ENCODE results near the gene ABTB2. TPM values are rescaled to one million over a fixed set of nuclear protein-coding genes. Genes with fewer than 3 reads are reported as not detected.

ABTB2 gene
- polyA plus RNA-seq, 3 donors from 2014 or later: 0.56 TPM; not detected in 2

DNA sequence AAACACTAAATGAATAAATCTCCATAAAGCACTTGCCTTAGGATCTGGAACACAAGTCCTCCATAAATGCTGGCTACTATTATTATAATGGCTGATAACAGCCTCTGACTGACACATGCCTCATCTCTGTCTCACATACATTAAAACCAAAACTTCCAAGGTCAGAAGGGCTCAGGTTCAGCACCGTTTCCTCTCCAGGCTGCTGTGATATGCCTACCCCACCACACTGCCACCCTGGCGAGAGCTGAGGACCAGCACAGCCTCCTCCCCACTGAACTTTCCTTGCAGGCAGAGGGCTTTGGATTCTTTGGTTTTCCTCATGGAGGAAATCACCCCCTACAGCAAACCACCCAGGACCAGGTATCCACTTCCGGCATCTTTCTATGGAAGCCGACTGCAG, 112.8 kb downstream of the ABTB2 start:
- Mint-ChIP-seq H3K9me3 (no peaks in the 10 kb centered on the region), H3K27ac (peak overlapping the region in 1 of 6 donors; percentile 65), H3K27me3 (ENCODE audit: low read depth in 3 of 3) (peaks cover 3 to 5% (median 5%) of the 10 kb centered on the region in 3 donors), H3K4me3 (no peak overlapping the region), H3K36me3 (no peaks in the 10 kb centered on the region), H3K4me1 (peaks cover 27 to 48% of the 10 kb centered on the region in 2 donors)
- DNase-seq: no peak

DNA sequence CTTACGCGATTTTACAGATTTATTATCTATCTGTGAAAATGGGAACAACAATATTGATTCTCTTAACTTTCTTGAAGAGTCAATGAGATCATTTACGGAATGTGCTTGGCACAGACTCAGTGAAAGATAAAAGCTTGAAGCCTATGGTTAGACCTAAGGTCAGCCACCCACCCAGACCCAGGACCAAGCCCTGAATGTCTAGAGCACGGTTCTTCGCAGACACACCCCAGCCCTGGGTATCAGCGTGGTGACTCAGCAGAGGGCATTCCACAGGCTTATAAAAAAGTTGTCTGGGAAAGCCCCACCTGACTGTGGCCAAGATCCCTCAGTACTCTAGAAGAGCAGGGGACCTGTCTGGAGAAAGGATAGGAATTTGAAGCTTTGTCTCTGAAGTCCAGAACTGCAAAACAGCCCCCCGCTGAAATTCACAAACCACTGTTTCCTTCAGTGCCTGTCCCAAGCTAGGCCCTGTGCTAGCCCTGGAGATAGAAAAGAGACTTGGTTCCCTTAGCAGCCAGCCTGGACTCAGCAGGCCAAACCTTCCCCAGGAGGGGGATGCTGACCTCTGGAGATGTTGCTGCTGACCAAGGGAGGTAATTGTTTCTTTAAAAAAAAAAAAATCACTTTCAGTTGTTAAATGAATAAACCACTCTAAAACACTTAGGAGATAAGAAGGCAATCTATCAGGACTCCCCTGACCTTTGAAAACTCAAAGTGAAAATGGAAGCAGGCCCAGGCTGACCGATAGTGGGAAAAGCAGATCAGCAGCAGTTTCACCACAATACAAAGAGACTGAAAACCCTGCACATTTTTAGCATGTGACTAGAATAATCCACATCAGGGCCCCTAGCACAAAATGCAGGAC, 114.0 kb downstream of the ABTB2 start:
- peak overlapping the region in 1 of 5 donors; percentile 12 for H3K4me3 Mint-ChIP-seq
- H3K36me3 Mint-ChIP-seq: no peaks in the 10 kb centered on the region
- peaks cover 15 to 36% of the 10 kb centered on the region in 2 donors for H3K4me1 Mint-ChIP-seq
- H3K27me3 Mint-ChIP-seq (ENCODE audit: low read depth in 3 of 3): peaks cover 5 to 6% (median 5%) of the 10 kb centered on the region in 3 donors
- no peak overlapping the region for H3K27ac Mint-ChIP-seq
- no peaks in the 10 kb centered on the region for H3K9me3 Mint-ChIP-seq
- peak in 2 of 3 donors; percentile 13 to 27 for DNase-seq

DNA sequence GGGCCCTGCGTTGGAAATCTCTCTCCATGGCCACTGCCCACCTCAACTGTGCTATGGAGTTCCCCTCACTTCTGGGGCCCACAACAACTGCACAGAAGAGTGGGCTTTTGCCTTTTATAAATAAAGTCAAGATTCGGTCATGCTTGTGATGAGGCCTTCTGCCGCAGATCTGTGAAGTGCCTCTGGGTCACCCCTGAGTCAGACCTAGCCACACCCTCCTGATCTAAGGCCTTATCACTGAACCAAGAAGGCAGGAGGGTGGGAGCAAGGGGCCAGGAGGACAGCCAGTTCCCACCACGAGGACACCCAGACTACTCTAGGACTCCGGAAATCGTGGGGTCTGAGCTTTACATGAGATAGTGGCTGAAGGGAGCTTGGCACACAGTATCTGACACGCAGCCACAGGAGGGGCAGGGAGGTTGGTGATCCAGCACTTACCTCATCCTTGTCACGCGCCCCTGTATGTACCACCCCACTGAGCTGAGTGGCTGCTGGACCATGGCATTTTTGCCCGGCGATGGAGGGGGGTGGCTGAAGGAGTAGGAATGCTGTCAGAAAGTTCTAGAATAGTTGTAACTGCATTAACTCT, 115.7 kb downstream of the ABTB2 start:
- Mint-ChIP-seq H3K9me3 (no peaks in the 10 kb centered on the region), H3K27me3 (ENCODE audit: low read depth in 3 of 3) (peaks cover 0 to 6% (median 2%) of the 10 kb centered on the region in 3 donors), H3K4me1 (peaks cover 2 to 20% of the 10 kb centered on the region in 2 donors), H3K27ac (no peak overlapping the region), H3K4me3 (no peak overlapping the region), H3K36me3 (no peaks in the 10 kb centered on the region)
- DNase-seq: no peak

DNA sequence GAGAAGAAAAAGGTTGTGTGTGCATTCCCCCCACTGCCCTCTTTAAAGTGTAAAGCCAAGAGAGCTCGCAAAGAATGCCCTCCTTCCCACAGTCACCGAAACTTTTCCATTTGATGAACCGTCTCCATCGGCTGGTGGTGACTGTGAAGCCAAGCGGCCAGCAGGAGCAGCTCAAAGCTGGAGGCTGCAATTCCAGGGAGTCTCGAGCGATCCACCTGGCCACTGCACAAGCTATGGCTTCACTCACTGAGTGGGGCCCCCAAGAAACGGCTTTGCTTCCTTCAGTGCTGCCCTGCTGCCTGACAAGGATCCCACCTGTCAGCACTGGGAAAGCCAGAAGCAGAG, 117.7 kb downstream of the ABTB2 start:
- no peaks in the 10 kb centered on the region for H3K9me3 Mint-ChIP-seq
- DNase-seq: no peak
- H3K27me3 Mint-ChIP-seq (ENCODE audit: low read depth in 3 of 3): peaks cover 2 to 7% (median 5%) of the 10 kb centered on the region in 3 donors
- H3K27ac Mint-ChIP-seq: no peak overlapping the region
- H3K4me3 Mint-ChIP-seq: no peak overlapping the region
- peaks cover 0 to 4% (median 0%) of the 10 kb centered on the region in 3 donors for H3K36me3 Mint-ChIP-seq
- peaks cover 1 to 14% of the 10 kb centered on the region in 2 donors for H3K4me1 Mint-ChIP-seq

DNA sequence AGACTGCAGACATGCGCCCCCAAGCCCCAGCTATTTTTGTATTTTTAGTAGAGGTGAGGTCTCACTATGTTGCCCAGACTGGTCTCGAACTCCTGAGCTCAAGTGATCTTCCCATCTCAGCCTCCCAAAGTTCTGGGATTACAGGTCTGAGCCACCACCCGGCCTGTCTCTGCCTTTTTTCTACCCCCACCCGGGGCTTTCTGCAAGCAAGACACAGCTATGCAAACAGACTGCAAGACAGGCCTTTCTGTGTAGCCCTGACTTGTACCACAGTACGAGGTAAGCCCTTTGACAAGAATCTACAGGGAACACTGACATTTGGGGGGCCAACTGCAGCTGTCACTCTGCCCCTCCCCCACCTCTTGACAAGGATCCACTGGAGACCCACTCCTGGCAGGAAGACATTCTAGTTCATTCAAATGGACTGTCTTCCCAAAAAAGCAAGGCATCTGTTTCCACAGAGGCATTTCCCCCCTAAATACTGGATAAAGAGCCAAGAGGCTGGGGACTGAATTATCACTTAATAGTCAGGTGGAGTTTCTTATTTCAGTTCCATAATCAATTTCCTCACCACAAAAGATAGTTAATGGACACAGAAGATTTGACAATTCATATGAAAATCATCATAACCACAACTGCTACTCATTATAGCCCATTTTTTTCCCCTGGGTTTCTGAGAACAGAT, 118.2 kb downstream of the ABTB2 start:
- Mint-ChIP-seq H3K4me3 (no peak overlapping the region), H3K27me3 (ENCODE audit: low read depth in 3 of 3) (peaks cover 2 to 5% (median 5%) of the 10 kb centered on the region in 3 donors), H3K36me3 (peaks cover 0 to 4% (median 0%) of the 10 kb centered on the region in 3 donors), H3K9me3 (no peaks in the 10 kb centered on the region), H3K27ac (no peak overlapping the region), H3K4me1 (peaks cover 0 to 9% of the 10 kb centered on the region in 2 donors)
- DNase-seq: no peak

DNA sequence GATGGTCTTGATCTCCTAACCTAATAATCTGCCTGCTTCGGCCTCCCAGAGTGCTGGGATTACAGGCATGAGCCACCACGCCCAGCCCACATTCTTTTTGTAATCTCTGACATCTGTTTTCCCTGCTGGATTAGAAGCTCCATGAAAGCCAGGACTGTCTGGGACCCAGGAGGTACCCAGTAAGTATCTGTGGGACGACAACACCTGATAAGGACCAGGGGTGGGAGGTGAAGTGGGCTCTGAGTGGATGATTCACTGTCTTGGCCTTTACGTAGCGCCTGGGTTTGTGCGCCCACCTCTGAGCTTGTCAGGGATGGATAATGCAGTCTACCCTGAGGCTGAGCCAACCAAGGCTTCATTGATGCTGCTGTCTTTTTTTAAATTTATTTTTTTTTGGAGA, 118.8 kb downstream of the ABTB2 start:
- peaks cover 0 to 4% (median 0%) of the 10 kb centered on the region in 3 donors for H3K36me3 Mint-ChIP-seq
- H3K27ac Mint-ChIP-seq: no peak overlapping the region
- DNase-seq: no peak
- H3K27me3 Mint-ChIP-seq (ENCODE audit: low read depth in 3 of 3): peaks cover 2 to 5% (median 5%) of the 10 kb centered on the region in 3 donors
- no peak overlapping the region for H3K4me3 Mint-ChIP-seq
- H3K9me3 Mint-ChIP-seq: no peaks in the 10 kb centered on the region
- H3K4me1 Mint-ChIP-seq: peaks cover 1 to 3% of the 10 kb centered on the region in 2 donors

DNA sequence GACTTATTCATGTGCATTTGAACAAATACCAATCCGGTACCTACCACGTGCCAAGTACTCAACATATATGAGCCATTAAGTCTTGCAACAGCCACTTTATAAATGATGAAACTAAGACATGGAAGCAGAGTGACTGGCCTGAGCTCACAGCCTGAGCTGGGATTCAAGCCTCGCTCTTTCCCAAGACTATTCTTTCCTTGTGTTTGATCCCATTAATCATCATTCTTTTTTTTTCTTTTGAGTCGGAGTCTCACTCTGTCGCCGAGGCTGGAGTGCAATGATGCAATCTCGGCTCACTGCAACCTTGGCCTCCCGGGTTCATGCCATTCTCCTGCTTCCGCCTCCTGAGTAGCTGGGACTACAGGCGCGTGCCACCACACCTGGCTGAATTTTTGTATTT, 119.3 kb downstream of the ABTB2 start:
- no peak overlapping the region for H3K4me3 Mint-ChIP-seq
- peaks cover 0 to 4% of the 10 kb centered on the region in 2 donors for H3K4me1 Mint-ChIP-seq
- peaks cover 2 to 5% (median 5%) of the 10 kb centered on the region in 3 donors for H3K27me3 Mint-ChIP-seq (ENCODE audit: low read depth in 3 of 3)
- no peak overlapping the region for H3K27ac Mint-ChIP-seq
- peaks cover 0 to 4% (median 0%) of the 10 kb centered on the region in 3 donors for H3K36me3 Mint-ChIP-seq
- no peaks in the 10 kb centered on the region for H3K9me3 Mint-ChIP-seq
- no peak for DNase-seq

DNA sequence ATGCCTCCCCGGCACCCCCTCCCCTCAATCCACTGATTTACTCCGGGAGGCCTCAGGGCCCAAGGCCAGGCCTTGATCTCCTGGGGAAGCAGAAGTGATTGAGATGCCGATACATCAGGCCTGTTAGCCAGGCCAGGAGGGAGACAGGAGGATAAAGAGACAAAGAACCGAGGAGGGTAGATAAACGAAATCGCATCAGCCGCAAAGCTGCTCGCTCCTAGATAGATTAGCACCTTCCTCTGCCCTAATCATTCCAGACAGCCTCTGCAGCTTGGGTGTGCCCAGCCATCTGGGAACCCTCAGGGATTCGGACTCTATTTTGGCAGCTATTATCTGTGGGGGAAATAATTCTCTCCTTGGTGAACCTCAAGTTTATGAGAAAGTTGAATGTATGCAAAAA, 121.2 kb downstream of the ABTB2 start:
- no peaks in the 10 kb centered on the region for H3K9me3 Mint-ChIP-seq
- no peak overlapping the region for H3K27ac Mint-ChIP-seq
- no peak for DNase-seq
- no peak overlapping the region for H3K4me3 Mint-ChIP-seq
- peaks cover 0 to 4% (median 0%) of the 10 kb centered on the region in 3 donors for H3K36me3 Mint-ChIP-seq
- peaks cover 0 to 4% of the 10 kb centered on the region in 2 donors for H3K4me1 Mint-ChIP-seq
- H3K27me3 Mint-ChIP-seq (ENCODE audit: low read depth in 3 of 3): peaks cover 2 to 5% (median 5%) of the 10 kb centered on the region in 3 donors

DNA sequence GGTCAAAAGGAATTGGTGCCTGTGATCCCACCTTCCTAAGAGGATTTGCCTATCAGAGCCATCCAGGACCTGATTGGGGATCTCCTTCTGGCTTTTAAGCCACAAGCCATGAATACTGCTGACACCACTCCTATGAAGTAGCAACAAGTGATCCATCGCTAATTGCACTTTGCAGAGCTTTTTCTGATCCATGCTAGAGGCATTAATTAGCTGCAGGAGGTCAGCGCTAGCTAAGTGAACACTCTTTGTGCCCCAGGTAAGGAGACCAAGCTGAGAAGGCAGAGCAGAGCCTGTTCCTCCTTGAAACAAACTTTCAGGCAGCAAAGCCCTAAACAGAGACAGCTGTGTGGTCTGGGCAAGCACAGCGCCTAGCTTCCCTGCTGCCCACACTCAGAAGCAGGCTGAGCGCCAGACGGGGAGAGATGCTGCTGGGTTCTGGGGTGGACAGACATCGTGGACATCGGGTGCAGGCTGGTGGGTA, 122.2 kb downstream of the ABTB2 start:
- H3K9me3 Mint-ChIP-seq: no peaks in the 10 kb centered on the region
- H3K27me3 Mint-ChIP-seq (ENCODE audit: low read depth in 3 of 3): peaks cover 3 to 5% (median 4%) of the 10 kb centered on the region in 3 donors
- no peak overlapping the region for H3K4me3 Mint-ChIP-seq
- peak overlapping the region in 1 of 6 donors; percentile 16 for H3K27ac Mint-ChIP-seq
- DNase-seq: no peak
- H3K4me1 Mint-ChIP-seq: peaks cover 0 to 4% of the 10 kb centered on the region in 2 donors
- H3K36me3 Mint-ChIP-seq: peaks cover 0 to 4% (median 0%) of the 10 kb centered on the region in 3 donors

DNA sequence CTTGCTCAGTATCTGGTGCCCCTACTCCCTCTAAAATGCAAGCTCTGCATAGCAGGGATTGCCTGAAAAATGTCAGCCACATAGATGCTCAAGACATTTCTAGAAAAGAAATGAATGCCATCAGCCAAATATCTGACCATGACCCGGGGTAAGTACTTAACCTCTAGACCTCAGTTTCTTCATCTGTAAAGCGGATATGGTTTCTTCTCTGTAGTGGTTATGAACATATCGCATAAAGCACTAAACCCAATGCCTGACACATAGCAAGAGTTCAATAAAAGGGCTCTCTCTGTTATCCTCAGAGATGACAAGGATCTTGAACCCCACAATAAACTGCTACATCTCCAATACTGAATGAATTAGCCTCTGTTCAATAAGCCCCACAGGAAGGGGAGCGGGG, 122.6 kb downstream of the ABTB2 start:
- Mint-ChIP-seq H3K9me3 (no peaks in the 10 kb centered on the region), H3K27me3 (ENCODE audit: low read depth in 3 of 3) (peaks cover 3 to 5% (median 4%) of the 10 kb centered on the region in 3 donors), H3K36me3 (peaks cover 0 to 4% (median 0%) of the 10 kb centered on the region in 3 donors), H3K27ac (no peak overlapping the region), H3K4me1 (peaks cover 0 to 4% of the 10 kb centered on the region in 2 donors), H3K4me3 (no peak overlapping the region)
- DNase-seq: no peak

DNA sequence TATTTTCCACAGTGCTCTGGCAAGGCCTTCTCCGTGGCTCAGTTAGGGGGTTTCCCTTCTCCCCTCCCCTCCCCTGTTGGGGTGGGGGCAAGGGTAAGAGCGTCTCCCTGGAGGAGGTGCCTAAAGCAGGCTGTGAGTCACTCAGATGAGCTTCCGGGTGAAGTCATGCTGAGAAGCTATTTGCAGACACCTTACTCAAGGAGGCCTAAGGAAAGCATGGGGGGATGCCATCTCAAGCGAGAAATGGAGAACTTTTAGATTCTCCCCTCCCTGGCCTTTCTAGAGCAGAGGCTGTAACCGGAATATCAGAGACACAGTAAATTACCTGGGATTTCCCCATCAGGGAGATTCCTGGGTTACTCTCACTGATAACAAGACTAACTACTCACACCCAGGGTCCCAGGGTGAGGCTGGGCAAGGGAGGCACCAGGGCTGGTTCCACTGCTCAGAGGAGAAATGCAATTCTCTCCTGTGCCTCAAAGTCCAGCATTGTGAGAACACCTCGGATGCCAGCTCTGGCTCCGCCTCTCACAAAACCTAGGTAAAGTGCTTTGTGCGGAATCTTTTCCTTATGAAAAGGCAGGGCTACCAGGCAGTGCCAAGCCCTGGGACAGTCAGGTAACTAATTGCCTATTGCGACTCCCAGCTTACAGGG, 123.6 kb downstream of the ABTB2 start:
- H3K27ac Mint-ChIP-seq: peak overlapping the region in 1 of 6 donors; percentile 26
- no peaks in the 10 kb centered on the region for H3K9me3 Mint-ChIP-seq
- peak in 2 of 3 donors; percentile 11 to 36 for DNase-seq
- H3K27me3 Mint-ChIP-seq (ENCODE audit: low read depth in 3 of 3): peaks cover 2 to 4% (median 3%) of the 10 kb centered on the region in 3 donors
- no peak overlapping the region for H3K4me3 Mint-ChIP-seq
- H3K4me1 Mint-ChIP-seq: peaks cover 0 to 4% of the 10 kb centered on the region in 2 donors
- peaks cover 0 to 4% (median 0%) of the 10 kb centered on the region in 3 donors for H3K36me3 Mint-ChIP-seq

DNA sequence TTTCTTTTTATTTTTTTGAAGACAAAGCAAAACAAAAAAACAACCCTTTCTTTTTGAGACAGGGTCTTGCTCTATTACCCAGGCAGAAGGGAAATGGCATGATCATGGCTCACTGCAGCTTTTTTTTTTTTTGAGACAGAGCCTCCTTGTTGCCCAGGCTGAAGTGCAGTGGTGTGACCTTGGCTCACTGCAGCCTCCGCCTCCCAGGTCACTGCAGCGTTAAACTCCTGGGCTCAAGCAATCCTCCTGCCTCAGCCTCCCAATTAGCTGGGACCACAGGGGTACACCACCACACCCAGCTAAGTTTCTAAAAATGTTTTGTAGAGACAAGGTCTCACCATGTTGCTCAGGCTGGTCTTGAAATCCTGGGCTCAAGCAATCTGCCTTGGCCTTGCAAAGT, 124.6 kb downstream of the ABTB2 start:
- H3K4me3 Mint-ChIP-seq: no peak overlapping the region
- H3K27me3 Mint-ChIP-seq (ENCODE audit: low read depth in 3 of 3): peaks cover 2 to 4% (median 3%) of the 10 kb centered on the region in 3 donors
- no peak overlapping the region for H3K27ac Mint-ChIP-seq
- peaks cover 0 to 4% (median 0%) of the 10 kb centered on the region in 3 donors for H3K36me3 Mint-ChIP-seq
- peaks cover 0 to 4% of the 10 kb centered on the region in 2 donors for H3K4me1 Mint-ChIP-seq
- DNase-seq: no peak
- H3K9me3 Mint-ChIP-seq: no peaks in the 10 kb centered on the region

DNA sequence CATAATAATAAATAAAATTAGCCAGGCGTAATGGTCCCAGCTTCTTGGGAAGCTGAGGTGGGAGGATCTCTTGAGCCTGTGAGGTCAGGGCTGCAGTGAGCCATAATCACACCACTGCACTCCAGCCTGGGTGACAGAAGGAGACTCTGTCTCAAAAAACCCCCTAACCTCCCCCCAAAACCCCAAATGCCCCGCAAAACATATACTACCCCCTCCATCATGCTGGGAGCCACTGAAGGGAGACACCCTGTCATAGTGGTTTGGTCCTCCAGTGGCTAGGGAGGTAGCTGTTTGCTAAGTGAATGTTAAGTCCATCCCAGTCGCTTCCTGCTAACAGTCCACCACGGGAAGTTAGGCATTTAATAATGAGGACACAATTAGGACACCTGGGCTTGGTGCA, 125.0 kb downstream of the ABTB2 start:
- Mint-ChIP-seq H3K36me3 (peaks cover 0 to 4% (median 0%) of the 10 kb centered on the region in 3 donors), H3K27ac (no peak overlapping the region), H3K4me3 (no peak overlapping the region), H3K9me3 (no peaks in the 10 kb centered on the region), H3K27me3 (ENCODE audit: low read depth in 3 of 3) (peaks cover 2 to 4% (median 3%) of the 10 kb centered on the region in 3 donors), H3K4me1 (peaks cover 0 to 4% of the 10 kb centered on the region in 2 donors)
- no peak for DNase-seq
